ENCODE measurements around the gene LHPP.

The LHPP gene

GRCh38 chr10:124611738-124612137, 150.1 kb downstream of the LHPP start:
- CTCF ChIA-PET: interaction anchor here (0.6 kb wide), 1 partner anchor 37 kb away, joined by 6 read pairs; no protein-coding TSS in a partner anchor
- TF ChIP-seq, protein P1, sequence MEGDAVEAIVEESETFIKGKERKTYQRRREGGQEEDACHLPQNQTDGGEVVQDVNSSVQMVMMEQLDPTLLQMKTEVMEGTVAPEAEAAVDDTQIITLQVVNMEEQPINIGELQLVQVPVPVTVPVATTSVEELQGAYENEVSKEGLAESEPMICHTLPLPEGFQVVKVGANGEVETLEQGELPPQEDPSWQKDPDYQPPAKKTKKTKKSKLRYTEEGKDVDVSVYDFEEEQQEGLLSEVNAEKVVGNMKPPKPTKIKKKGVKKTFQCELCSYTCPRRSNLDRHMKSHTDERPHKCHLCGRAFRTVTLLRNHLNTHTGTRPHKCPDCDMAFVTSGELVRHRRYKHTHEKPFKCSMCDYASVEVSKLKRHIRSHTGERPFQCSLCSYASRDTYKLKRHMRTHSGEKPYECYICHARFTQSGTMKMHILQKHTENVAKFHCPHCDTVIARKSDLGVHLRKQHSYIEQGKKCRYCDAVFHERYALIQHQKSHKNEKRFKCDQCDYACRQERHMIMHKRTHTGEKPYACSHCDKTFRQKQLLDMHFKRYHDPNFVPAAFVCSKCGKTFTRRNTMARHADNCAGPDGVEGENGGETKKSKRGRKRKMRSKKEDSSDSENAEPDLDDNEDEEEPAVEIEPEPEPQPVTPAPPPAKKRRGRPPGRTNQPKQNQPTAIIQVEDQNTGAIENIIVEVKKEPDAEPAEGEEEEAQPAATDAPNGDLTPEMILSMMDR (conservative IDR thresholded peaks at IDR 0.05; ENCODE audit: low read depth): no peak
- H3K27ac ChIP-seq: peak overlapping the region; percentile 48
- POLR2A ChIA-PET (ENCODE audit: low non-redundant PET): no interaction called here
- no peak for DNase-seq (ENCODE audit: low spot score)

GRCh38 chr10:124612611-124613498, 151.2 kb downstream of the LHPP start:
- H3K27ac ChIP-seq: peak overlapping the region; percentile 48
- POLR2A ChIA-PET (ENCODE audit: low non-redundant PET): no interaction called here
- DNase-seq (ENCODE audit: low spot score): no peak
- CTCF ChIA-PET: interaction anchor here (0.5 to 1.0 kb wide), 3 partner anchors 23 to 138 kb away, joined by 3 to 4 read pairs (median 3); no protein-coding TSS in a partner anchor
- TF ChIP-seq, protein P1 (conservative IDR thresholded peaks at IDR 0.05; ENCODE audit: low read depth): no peak

GRCh38 chr10:124614003-124614659, 152.5 kb downstream of the LHPP start:
- peak overlapping the region; percentile 48 for H3K27ac ChIP-seq
- TF ChIP-seq, protein P1 (conservative IDR thresholded peaks at IDR 0.05; ENCODE audit: low read depth): no peak

GRCh38 chr10:124615259-124615658, 153.6 kb downstream of the LHPP start:
- H3K27ac ChIP-seq: peak overlapping the region; percentile 48
- DNase-seq (ENCODE audit: low spot score): no peak
- TF ChIP-seq, protein P1 (conservative IDR thresholded peaks at IDR 0.05; ENCODE audit: low read depth): no peak
- POLR2A ChIA-PET (ENCODE audit: low non-redundant PET): no interaction called here
- CTCF ChIA-PET: no interaction called here

More at GRCh38 chr10:124614003-124614659, 152.5 kb downstream of the LHPP start:
- ChIA-PET POLR2A (ENCODE audit: low non-redundant PET) (no interaction called here), CTCF (interaction anchor here (0.5 to 0.9 kb wide), 3 partner anchors 10 to 39 kb away, joined by 3 to 4 read pairs (median 3); no protein-coding TSS in a partner anchor)
- DNase-seq (ENCODE audit: low spot score): no peak

GRCh38 chr10:124616040-124616835, 154.6 kb downstream of the LHPP start:
- ChIA-PET CTCF (interaction anchor here (0.5 to 0.6 kb wide), 2 partner anchors 86 to 1289 kb away, joined by 3 to 6 read pairs; no protein-coding TSS in a partner anchor), POLR2A (ENCODE audit: low non-redundant PET) (no interaction called here)
- peak overlapping the region; percentile 87 for H3K27ac ChIP-seq
- DNase-seq (ENCODE audit: low spot score): no peak
- TF ChIP-seq, protein P1 (conservative IDR thresholded peaks at IDR 0.05; ENCODE audit: low read depth): no peak

DNA sequence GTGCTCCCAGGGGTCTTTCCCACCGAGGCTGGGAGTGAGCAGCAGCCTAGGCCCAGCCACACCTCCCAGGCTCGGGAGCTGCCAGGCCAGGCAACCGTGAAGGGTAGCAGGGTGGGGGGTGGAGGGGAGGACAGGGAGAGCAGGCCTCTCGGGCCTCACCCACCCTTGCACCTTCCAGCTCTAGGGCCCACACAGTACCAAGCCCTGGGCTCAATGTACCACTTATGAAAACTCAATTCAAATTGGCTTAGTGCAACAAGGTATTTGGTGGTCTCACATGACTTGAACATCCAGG, 155.2 kb downstream of the LHPP start:
- POLR2A ChIA-PET (ENCODE audit: low non-redundant PET): no interaction called here
- H3K27ac ChIP-seq: peak overlapping the region; percentile 87
- no peak for DNase-seq (ENCODE audit: low spot score)
- TF ChIP-seq, protein P1 (conservative IDR thresholded peaks at IDR 0.05; ENCODE audit: low read depth): no peak
- CTCF ChIA-PET: interaction anchor here (0.5 to 0.6 kb wide), 2 partner anchors 87 to 1289 kb away, joined by 3 to 6 read pairs; no protein-coding TSS in a partner anchor

Measured in RWPE1 (cell line).